Prostate gland (tissue), 2 donors: ENCODE data around the gene MRPL47. TPM values are rescaled to one million over a fixed set of nuclear protein-coding genes. Genes with fewer than 3 reads are reported as not detected.

Experiments
- DNase-seq: peaks from one replicate; pipeline ENCODE4 v3.0.0-alpha.2; 2019; ENCODE audit warnings: low spot score
- H3K27ac ChIP-seq, 2 donors: fragments of 200-600 bp; sonication (generic); 2 replicates each; pipeline ENCODE4 v1.5.1; 2017 to 2019
- H3K27me3 ChIP-seq: fragments of 200-600 bp; sonication (generic); replicated peaks from 2 replicates; pipeline ENCODE4 v1.5.1; 2019; ENCODE audit not compliant: insufficient read depth
- H3K36me3 ChIP-seq, 2 donors: fragments of 200-600 bp; sonication (generic); 1 replicate in 1 of 2; 2 replicates in 1 of 2; pipeline versions ENCODE4 v1.5.1 to v1.8.1; 2017 to 2019
- H3K4me1 ChIP-seq: fragments of 200-600 bp; sonication (generic); replicated peaks from 2 replicates; pipeline ENCODE4 v1.5.1; 2019
- H3K4me3 ChIP-seq, 2 donors: fragments of 200-600 bp; sonication (generic); 2 replicates each; pipeline ENCODE4 v1.5.1; 2017 to 2019
- H3K9me3 ChIP-seq: fragments of 200-600 bp; sonication (generic); 2 replicates; pipeline ENCODE4 v1.5.1; 2017
- CTCF ChIP-seq, 4 experiments: fragments of 200-600 bp in 2 of 4; fragments of 450-650 bp in 2 of 4; sonication (generic) in 2 of 4; IDR thresholded peaks; 1 replicate in 3 of 4; 2 replicates in 1 of 4; pipeline ENCODE4 v1.5.1; 2016 to 2019; ENCODE audit warnings: antibody characterized with exemption in 4 of 4, mild to moderate bottlenecking in 2 of 4, moderate library complexity in 2 of 4
- POLR2A ChIP-seq: fragments of 450-650 bp; IDR thresholded peaks from one replicate; pipeline ENCODE4 v1.6.1; 2016; ENCODE audit warnings: antibody characterized with exemption, mild to moderate bottlenecking
- POLR2AphosphoS5 ChIP-seq: sonication (generic); formaldehyde crosslinking; IDR thresholded peaks from one replicate; pipeline ENCODE4 v1.6.1; 2017; ENCODE audit warnings: antibody characterized with exemption
- WGBS: methylation state at CpG from one replicate; pipeline ENCODE4 v1.1.5; 2018; 5-methylcytosine and 5-hydroxymethylcytosine counted together
- intact Hi-C: fragments of 100-400 bp; cut with DNase I; formaldehyde crosslinking; loops from one replicate; pipeline ENCODE4 v1.14.2; 2022
- total RNA-seq, 2 donors: library from RNA; depleted of rRNA; stranded (reverse); fragments of >200 nt; gene quantifications; one replicate each; pipeline ENCODE4 v1.1.0, GENCODE V29; 2016

The MRPL47 gene
- total RNA-seq, 2 donors from 2014 or later: 19.8 to 40.2 TPM

- Histone ChIP-seq H3K9me3 (no peaks in the 10 kb centered on the region), H3K4me1 (no peaks in the 10 kb centered on the region), H3K36me3 (no peaks in the 10 kb centered on the region), H3K27me3 (no peaks in the 10 kb centered on the region), H3K4me3 (no peak overlapping the region), H3K27ac (no peak overlapping the region)
- WGBS: 72% methylated on average over 3 of the region's 3 CpGs
- TF ChIP-seq POLR2A (no peak), POLR2AphosphoS5 (no peak), CTCF (IDR thresholded peaks at IDR 0.05) (no peak)
- intact Hi-C loops: no loop called here
- no peak for DNase-seq
Observed at GRCh38 chr3:179624451-179624850, 20.0 kb upstream of the MRPL47 start.

- Histone ChIP-seq H3K4me3 (no peak overlapping the region), H3K4me1 (no peaks in the 10 kb centered on the region), H3K9me3 (no peaks in the 10 kb centered on the region), H3K27me3 (no peaks in the 10 kb centered on the region), H3K36me3 (no peaks in the 10 kb centered on the region), H3K27ac (no peak overlapping the region)
- DNase-seq: no peak
- 96% methylated on average over 2 of the region's 2 CpGs for WGBS
- intact Hi-C loops: no loop called here
- TF ChIP-seq POLR2A (no peak), POLR2AphosphoS5 (no peak), CTCF (IDR thresholded peaks at IDR 0.05) (no peak)
Observed at GRCh38 chr3:179622023-179622422, 17.6 kb upstream of the MRPL47 start.

- no peaks in the 10 kb centered on the region for H3K36me3 ChIP-seq
- H3K4me1 ChIP-seq: no peaks in the 10 kb centered on the region
- H3K4me3 ChIP-seq: no peak overlapping the region
- no peak for DNase-seq
- TF ChIP-seq CTCF (IDR thresholded peaks at IDR 0.05): no peak
- no peak for TF ChIP-seq POLR2AphosphoS5
- TF ChIP-seq POLR2A: no peak
- intact Hi-C loops: no loop called here
- no peaks in the 10 kb centered on the region for H3K9me3 ChIP-seq
- 90% methylated on average over 4 of the region's 4 CpGs for WGBS
- no peaks in the 10 kb centered on the region for H3K27me3 ChIP-seq
- H3K27ac ChIP-seq: no peak overlapping the region
Observed at GRCh38 chr3:179615458-179616173, 11.2 kb upstream of the MRPL47 start.

GRCh38 chr3:179613807-179614206, 9.4 kb upstream of the MRPL47 start:
- Histone ChIP-seq H3K27me3 (no peaks in the 10 kb centered on the region), H3K27ac (no peak overlapping the region), H3K4me1 (no peaks in the 10 kb centered on the region), H3K9me3 (no peaks in the 10 kb centered on the region), H3K36me3 (no peaks in the 10 kb centered on the region), H3K4me3 (no peak overlapping the region)
- TF ChIP-seq CTCF (IDR thresholded peaks at IDR 0.05) (no peak), POLR2A (no peak), POLR2AphosphoS5 (no peak)
- WGBS: 35% methylated on average over 2 of the region's 2 CpGs
- intact Hi-C loops: no loop called here
- DNase-seq: no peak

GRCh38 chr3:179610066-179610465, 5.6 kb upstream of the MRPL47 start:
- H3K36me3 ChIP-seq: no peaks in the 10 kb centered on the region
- WGBS: 96% methylated on average over 4 of the region's 4 CpGs
- TF ChIP-seq POLR2A (no peak), CTCF (IDR thresholded peaks at IDR 0.05) (no peak)
- no peaks in the 10 kb centered on the region for H3K27me3 ChIP-seq
- DNase-seq: no peak
- intact Hi-C loops: no loop called here
- H3K4me1 ChIP-seq: no peaks in the 10 kb centered on the region
- H3K27ac ChIP-seq: no peak overlapping the region
- H3K4me3 ChIP-seq: no peak overlapping the region
- H3K9me3 ChIP-seq: no peaks in the 10 kb centered on the region
